Measurements from ENCODE around the gene NR1H2. TPM values are rescaled to one million over a fixed set of nuclear protein-coding genes. Genes with fewer than 3 reads are reported as not detected.

NR1H2 gene
- total RNA-seq, 1 experiment from 2014 or later: 38.3 TPM

DNA sequence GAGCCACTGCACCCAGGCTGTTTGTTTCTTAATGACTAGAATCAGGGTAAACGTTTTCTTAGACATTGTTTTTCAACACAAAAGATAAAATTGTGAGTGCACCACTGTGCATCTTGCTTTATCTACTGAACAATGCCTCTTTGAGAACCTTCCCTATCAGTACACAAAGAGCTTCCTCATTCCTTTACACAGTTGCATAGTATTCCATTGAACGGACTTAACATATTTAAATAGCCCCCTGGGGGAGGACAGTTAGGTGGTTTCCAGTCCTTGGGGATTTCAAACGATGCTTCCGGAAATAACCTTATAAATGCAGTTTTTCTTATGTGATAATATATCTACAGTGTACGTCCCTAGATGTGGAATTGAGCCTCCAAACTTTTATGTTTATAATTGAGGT is 16.5 kb downstream of the NR1H2 start:
- no peak overlapping the region for H3K4me3 Mint-ChIP-seq (ENCODE audit: unreplicated experiment)
- ChIA-PET POLR2A (no interaction called here), CTCF (no interaction called here)
- peaks cover 19% of the 10 kb centered on the region for H3K4me1 Mint-ChIP-seq (ENCODE audit: low read depth, unreplicated experiment)
- no peak for DNase-seq
- H3K4me1 ChIP-seq: peaks cover 7% of the 10 kb centered on the region; the same call in 1 of the 2 replicates
- no peaks in the 10 kb centered on the region for H3K9me3 Mint-ChIP-seq (ENCODE audit: unreplicated experiment)
- H3K4me3 ChIP-seq (ENCODE audit: low read depth, low read length): no peak overlapping the region
- no TSS peak for BruUV-seq (replicated peaks)
- no peaks in the 10 kb centered on the region for H3K27me3 ChIP-seq (replicated peaks; ENCODE audit: control insufficient read depth, insufficient read depth, low read length)
- H3K36me3 ChIP-seq (ENCODE audit: control insufficient read depth, insufficient read depth, low read length): no peaks in the 10 kb centered on the region; the same call in 1 of the 2 replicates
- H3K27me3 Mint-ChIP-seq (ENCODE audit: insufficient read depth, unreplicated experiment): no peaks in the 10 kb centered on the region
- intact Hi-C loops (cut with micrococcal nuclease; ENCODE audit: unreplicated experiment): no loop called here
- H3K27ac Mint-ChIP-seq (ENCODE audit: unreplicated experiment): peak overlapping the region; percentile 73
- H3K36me3 Mint-ChIP-seq (ENCODE audit: insufficient read depth, unreplicated experiment): peaks cover 59% of the 10 kb centered on the region
- TF ChIP-seq, protein P1, sequence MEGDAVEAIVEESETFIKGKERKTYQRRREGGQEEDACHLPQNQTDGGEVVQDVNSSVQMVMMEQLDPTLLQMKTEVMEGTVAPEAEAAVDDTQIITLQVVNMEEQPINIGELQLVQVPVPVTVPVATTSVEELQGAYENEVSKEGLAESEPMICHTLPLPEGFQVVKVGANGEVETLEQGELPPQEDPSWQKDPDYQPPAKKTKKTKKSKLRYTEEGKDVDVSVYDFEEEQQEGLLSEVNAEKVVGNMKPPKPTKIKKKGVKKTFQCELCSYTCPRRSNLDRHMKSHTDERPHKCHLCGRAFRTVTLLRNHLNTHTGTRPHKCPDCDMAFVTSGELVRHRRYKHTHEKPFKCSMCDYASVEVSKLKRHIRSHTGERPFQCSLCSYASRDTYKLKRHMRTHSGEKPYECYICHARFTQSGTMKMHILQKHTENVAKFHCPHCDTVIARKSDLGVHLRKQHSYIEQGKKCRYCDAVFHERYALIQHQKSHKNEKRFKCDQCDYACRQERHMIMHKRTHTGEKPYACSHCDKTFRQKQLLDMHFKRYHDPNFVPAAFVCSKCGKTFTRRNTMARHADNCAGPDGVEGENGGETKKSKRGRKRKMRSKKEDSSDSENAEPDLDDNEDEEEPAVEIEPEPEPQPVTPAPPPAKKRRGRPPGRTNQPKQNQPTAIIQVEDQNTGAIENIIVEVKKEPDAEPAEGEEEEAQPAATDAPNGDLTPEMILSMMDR (IDR thresholded peaks at IDR 0.05; ENCODE audit: insufficient read depth in 1 of 2, low read depth in 1 of 2, low read length in 1 of 2, severe bottlenecking in 1 of 2, unreplicated experiment in 1 of 2): no peak
- no peaks in the 10 kb centered on the region for H3K9me3 ChIP-seq

DNA sequence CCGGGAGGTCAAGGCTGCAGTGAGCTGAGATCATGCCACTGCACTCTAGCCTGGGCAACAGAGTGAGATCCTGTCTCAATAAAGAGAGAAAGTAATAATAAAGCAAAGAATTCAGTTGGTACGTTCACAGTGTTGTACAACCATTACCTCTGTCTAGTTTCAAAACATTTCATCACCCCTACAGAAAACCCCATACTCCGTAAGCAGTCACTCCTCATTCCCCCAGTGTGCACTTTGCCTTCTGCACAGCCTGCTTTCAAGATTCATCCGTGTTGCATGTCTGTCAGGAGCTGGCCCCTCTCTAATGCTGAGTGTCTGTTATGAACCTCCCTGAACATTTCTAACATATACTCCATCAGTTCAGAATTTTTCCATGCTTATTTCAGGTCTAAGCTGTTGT is 17.3 kb downstream of the NR1H2 start:
- no peak overlapping the region for H3K4me3 ChIP-seq (ENCODE audit: low read depth, low read length)
- DNase-seq: no peak
- no peaks in the 10 kb centered on the region; the same call in 1 of the 2 replicates for H3K36me3 ChIP-seq (ENCODE audit: control insufficient read depth, insufficient read depth, low read length)
- ChIA-PET CTCF (interaction anchor here (0.7 to 2.1 kb wide), 2 partner anchors 10 to 67 kb away, joined by 3 to 6 read pairs; no protein-coding TSS in a partner anchor), POLR2A (no interaction called here)
- no peak overlapping the region for H3K4me3 Mint-ChIP-seq (ENCODE audit: unreplicated experiment)
- peaks cover 65% of the 10 kb centered on the region for H3K36me3 Mint-ChIP-seq (ENCODE audit: insufficient read depth, unreplicated experiment)
- H3K9me3 Mint-ChIP-seq (ENCODE audit: unreplicated experiment): no peaks in the 10 kb centered on the region
- no TSS peak for BruUV-seq (replicated peaks)
- H3K9me3 ChIP-seq: no peaks in the 10 kb centered on the region
- peak overlapping the region; percentile 73 for H3K27ac Mint-ChIP-seq (ENCODE audit: unreplicated experiment)
- intact Hi-C loops (cut with micrococcal nuclease; ENCODE audit: unreplicated experiment): no loop called here
- peaks cover 7% of the 10 kb centered on the region; the same call in 1 of the 2 replicates for H3K4me1 ChIP-seq
- peaks cover 25% of the 10 kb centered on the region for H3K4me1 Mint-ChIP-seq (ENCODE audit: low read depth, unreplicated experiment)
- no peaks in the 10 kb centered on the region for H3K27me3 ChIP-seq (replicated peaks; ENCODE audit: control insufficient read depth, insufficient read depth, low read length)
- H3K27me3 Mint-ChIP-seq (ENCODE audit: insufficient read depth, unreplicated experiment): no peaks in the 10 kb centered on the region
- TF ChIP-seq, protein P1 (IDR thresholded peaks at IDR 0.05; ENCODE audit: insufficient read depth in 1 of 2, low read depth in 1 of 2, low read length in 1 of 2, severe bottlenecking in 1 of 2, unreplicated experiment in 1 of 2): no peak

DNA sequence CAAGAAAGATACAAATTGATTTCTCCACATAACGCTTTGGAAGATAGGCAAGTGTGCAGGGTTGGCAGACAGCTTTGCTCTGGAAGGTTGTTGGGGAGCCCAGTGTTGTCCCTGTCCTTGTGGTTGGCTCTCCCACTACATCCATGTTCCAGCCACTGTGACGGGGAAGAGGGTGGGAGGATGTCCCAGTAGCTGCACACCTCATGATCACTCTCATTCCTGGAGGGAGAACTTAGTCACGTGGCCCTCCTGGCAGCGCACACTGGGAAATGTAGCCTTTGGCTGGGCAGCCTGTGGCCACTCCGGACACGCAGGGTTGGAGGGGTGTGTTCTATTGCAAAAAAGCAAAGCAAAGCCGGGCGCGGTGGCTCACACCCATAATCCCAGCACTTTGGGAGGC is 17.8 kb downstream of the NR1H2 start:
- H3K36me3 ChIP-seq (ENCODE audit: control insufficient read depth, insufficient read depth, low read length): peaks cover 2% of the 10 kb centered on the region; the same call in 1 of the 2 replicates
- ChIA-PET POLR2A (no interaction called here), CTCF (interaction anchor here (0.7 to 2.1 kb wide), 2 partner anchors 10 to 67 kb away, joined by 3 to 6 read pairs; no protein-coding TSS in a partner anchor)
- Mint-ChIP-seq H3K36me3 (ENCODE audit: insufficient read depth, unreplicated experiment) (peaks cover 68% of the 10 kb centered on the region), H3K4me3 (ENCODE audit: unreplicated experiment) (no peak overlapping the region), H3K4me1 (ENCODE audit: low read depth, unreplicated experiment) (peaks cover 25% of the 10 kb centered on the region), H3K27me3 (ENCODE audit: insufficient read depth, unreplicated experiment) (no peaks in the 10 kb centered on the region), H3K27ac (ENCODE audit: unreplicated experiment) (peak overlapping the region; percentile 73), H3K9me3 (ENCODE audit: unreplicated experiment) (no peaks in the 10 kb centered on the region)
- no peak overlapping the region for H3K4me3 ChIP-seq (ENCODE audit: low read depth, low read length)
- TF ChIP-seq, protein P1 (IDR thresholded peaks at IDR 0.05; ENCODE audit: insufficient read depth in 1 of 2, low read depth in 1 of 2, low read length in 1 of 2, severe bottlenecking in 1 of 2, unreplicated experiment in 1 of 2): no peak
- no peaks in the 10 kb centered on the region for H3K9me3 ChIP-seq
- peaks cover 7% of the 10 kb centered on the region; the same call in 1 of the 2 replicates for H3K4me1 ChIP-seq
- no TSS peak for BruUV-seq (replicated peaks)
- no peaks in the 10 kb centered on the region for H3K27me3 ChIP-seq (replicated peaks; ENCODE audit: control insufficient read depth, insufficient read depth, low read length)
- intact Hi-C loops (cut with micrococcal nuclease; ENCODE audit: unreplicated experiment): no loop called here
- no peak for DNase-seq

All from Caco-2 (cell line).